ENCODE measurements around the gene SLBP.
"Not testable (repeated sequence)": the region's sequence is repeated elsewhere in the genome, so short reads cannot be mapped to it uniquely, and the experiment has no call there.

SLBP gene

DNA sequence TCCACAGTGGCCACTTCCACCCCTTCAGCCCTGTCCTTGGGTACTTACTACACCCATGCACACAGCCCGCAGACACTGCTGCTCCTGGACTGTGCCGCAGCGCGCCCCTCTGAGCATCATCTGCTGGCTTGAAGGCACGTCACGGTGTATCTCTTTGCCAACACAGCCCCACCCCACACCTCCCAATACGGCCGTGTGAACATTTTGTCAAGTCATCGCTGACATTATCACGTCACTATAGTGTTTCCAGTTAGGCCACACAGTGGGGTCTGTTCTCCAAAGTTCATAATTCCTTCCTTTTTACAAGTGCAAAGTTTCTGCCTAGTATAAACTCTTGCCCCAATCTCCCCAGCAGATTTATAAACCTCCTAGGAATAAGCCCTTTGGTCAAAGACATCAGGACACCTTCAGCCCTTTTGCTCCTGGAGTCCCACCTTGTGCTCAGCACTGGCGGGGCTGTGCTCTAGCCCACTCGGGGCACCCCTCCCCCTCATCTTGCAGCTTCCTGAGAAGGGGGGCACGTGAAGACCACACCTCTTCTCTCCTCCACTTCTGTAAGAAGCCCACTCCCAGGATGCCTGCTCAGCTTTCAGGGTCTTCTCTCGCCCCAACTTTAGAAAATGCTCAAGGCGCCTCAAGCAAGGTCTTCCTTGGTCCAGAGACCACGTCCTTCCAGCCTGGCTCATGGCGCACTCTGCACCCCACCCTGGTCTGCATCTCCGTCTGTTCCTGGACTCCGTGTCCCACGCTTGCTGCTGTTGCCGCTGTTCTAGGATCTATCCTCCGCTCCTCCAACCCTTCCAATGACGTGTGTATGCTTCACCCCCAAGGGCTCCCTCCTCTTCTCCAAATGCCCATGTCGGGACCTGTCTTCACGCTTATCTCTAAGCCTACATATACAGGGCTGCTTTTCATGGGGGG is 35.3 kb downstream of the SLBP start:
- Histone ChIP-seq H3K27me3 (ENCODE audit: insufficient read depth, low read depth, severe bottlenecking) (no peaks in the 10 kb centered on the region), H3K9me3 (ENCODE audit: severe bottlenecking) (no peaks in the 10 kb centered on the region), H3K4me3 (ENCODE audit: low read depth, low read length) (no peak overlapping the region), H3K27ac (no peak overlapping the region), H3K36me3 (peaks cover 2% of the 10 kb centered on the region; the same call in 1 of the 2 replicates)
- no peak for DNase-seq
- TF ChIP-seq, protein P1, sequence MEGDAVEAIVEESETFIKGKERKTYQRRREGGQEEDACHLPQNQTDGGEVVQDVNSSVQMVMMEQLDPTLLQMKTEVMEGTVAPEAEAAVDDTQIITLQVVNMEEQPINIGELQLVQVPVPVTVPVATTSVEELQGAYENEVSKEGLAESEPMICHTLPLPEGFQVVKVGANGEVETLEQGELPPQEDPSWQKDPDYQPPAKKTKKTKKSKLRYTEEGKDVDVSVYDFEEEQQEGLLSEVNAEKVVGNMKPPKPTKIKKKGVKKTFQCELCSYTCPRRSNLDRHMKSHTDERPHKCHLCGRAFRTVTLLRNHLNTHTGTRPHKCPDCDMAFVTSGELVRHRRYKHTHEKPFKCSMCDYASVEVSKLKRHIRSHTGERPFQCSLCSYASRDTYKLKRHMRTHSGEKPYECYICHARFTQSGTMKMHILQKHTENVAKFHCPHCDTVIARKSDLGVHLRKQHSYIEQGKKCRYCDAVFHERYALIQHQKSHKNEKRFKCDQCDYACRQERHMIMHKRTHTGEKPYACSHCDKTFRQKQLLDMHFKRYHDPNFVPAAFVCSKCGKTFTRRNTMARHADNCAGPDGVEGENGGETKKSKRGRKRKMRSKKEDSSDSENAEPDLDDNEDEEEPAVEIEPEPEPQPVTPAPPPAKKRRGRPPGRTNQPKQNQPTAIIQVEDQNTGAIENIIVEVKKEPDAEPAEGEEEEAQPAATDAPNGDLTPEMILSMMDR (IDR thresholded peaks at IDR 0.05; ENCODE audit: low read depth, low read length): no peak

DNA sequence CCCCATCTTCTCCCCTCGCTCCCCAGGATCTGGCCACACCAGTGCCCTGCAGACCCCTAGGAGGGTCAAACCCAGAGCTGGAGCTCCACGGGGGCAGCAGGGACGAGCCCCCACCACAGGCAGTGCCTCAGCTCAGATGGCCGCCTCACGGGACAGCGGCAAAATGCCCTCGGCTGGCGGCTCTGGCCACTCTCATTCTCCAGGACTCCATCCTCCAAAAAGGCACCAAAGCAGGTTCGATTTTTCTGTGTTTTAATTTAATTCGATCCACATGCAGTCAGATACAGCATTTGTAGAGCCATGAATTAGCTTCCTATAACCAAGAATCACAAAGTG is 36.3 kb downstream of the SLBP start:
- TF ChIP-seq, protein P1 (IDR thresholded peaks at IDR 0.05; ENCODE audit: low read depth, low read length): no peak
- Histone ChIP-seq H3K36me3 (peaks cover 2% of the 10 kb centered on the region; the same call in 1 of the 2 replicates), H3K4me3 (ENCODE audit: low read depth, low read length) (no peak overlapping the region), H3K27ac (no peak overlapping the region), H3K9me3 (ENCODE audit: severe bottlenecking) (no peaks in the 10 kb centered on the region), H3K27me3 (ENCODE audit: insufficient read depth, low read depth, severe bottlenecking) (no peaks in the 10 kb centered on the region)
- no peak for DNase-seq

DNA sequence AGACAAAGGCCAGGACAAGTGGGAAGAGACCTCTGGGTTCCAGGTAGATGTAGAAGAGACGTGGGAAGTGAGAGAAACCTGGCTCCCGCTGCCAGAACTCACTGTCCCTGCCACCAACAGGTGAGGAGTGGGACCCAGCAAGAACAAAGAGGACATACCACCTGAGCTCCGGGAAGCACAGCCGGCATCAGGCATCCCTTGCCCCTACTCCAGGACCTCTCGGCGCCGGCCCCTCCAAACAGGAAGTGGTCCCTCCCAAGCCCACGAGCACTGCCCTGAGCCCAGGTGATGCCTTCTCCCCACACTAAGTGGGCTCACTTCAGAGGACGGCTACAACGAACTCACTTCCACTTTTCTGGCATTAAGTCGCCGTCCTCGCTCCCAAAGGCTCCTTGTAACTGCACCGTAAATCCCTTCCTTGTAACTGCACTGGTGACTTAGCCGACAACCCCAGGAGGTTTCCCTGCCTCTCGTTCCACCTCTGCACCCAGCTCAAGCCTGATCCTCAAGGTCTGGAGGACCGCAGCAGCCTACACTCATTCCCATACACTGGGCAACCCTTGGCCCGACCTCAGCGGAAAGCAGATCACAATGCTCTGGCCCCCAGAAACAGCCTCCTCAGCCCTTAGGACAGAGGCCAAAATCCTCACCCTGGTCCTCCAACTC is 36.9 kb downstream of the SLBP start:
- TF ChIP-seq, protein P1 (IDR thresholded peaks at IDR 0.05; ENCODE audit: low read depth, low read length): no peak
- H3K27ac ChIP-seq: no peak overlapping the region
- H3K36me3 ChIP-seq: peaks cover 2% of the 10 kb centered on the region; the same call in 1 of the 2 replicates
- no peaks in the 10 kb centered on the region for H3K9me3 ChIP-seq (ENCODE audit: severe bottlenecking)
- no peak overlapping the region for H3K4me3 ChIP-seq (ENCODE audit: low read depth, low read length)
- H3K27me3 ChIP-seq (ENCODE audit: insufficient read depth, low read depth, severe bottlenecking): no peaks in the 10 kb centered on the region
- no peak for DNase-seq

DNA sequence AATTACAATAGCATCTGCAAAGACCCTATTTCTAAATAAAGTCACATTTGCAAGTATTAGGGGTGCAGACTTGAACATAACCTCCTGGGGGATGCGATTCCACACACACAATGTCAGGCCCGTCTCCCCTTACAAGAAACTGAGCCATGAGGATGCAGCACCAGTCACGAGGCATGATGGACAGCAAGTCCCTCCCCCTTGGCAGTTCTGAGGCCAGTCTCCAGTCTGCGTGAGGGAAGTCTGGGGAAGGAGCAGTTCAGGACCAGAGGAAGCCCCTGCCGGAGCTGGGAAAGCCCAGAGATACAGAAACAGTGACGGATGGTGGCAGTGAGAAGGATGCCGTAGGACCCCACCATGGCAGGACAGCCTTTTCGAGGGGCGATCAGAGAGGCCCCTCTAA is 37.4 kb downstream of the SLBP start:
- H3K36me3 ChIP-seq: peaks cover 2% of the 10 kb centered on the region; the same call in 1 of the 2 replicates
- no peak overlapping the region for H3K27ac ChIP-seq
- no peak for DNase-seq
- H3K4me3 ChIP-seq (ENCODE audit: low read depth, low read length): no peak overlapping the region
- H3K27me3 ChIP-seq (ENCODE audit: insufficient read depth, low read depth, severe bottlenecking): no peaks in the 10 kb centered on the region
- TF ChIP-seq, protein P1 (IDR thresholded peaks at IDR 0.05; ENCODE audit: low read depth, low read length): no peak
- no peaks in the 10 kb centered on the region for H3K9me3 ChIP-seq (ENCODE audit: severe bottlenecking)

DNA sequence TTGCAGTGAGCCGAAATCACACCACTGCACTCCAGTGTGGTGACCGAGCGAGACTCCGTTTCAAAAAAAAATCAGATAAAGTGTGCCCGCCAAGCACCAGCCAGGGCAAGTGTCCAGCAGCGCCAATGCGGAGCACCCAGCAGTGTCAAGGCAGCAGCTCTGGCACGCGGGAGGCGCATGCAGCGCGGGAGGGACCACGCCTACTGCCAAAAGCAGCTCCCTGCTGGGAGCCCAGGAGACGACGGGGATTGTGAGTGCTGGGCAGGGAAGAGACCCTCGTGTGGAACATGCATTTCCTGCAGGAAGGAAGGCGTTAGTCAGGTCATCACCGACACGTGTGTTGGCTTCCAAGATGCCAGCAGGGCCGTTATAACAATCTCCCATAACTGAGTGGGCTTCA is 38.4 kb downstream of the SLBP start:
- no peak for DNase-seq
- H3K27ac ChIP-seq: no peak overlapping the region
- no peaks in the 10 kb centered on the region for H3K9me3 ChIP-seq (ENCODE audit: severe bottlenecking)
- TF ChIP-seq, protein P1 (IDR thresholded peaks at IDR 0.05; ENCODE audit: low read depth, low read length): no peak
- peaks cover 2% of the 10 kb centered on the region; the same call in 1 of the 2 replicates for H3K36me3 ChIP-seq
- no peaks in the 10 kb centered on the region for H3K27me3 ChIP-seq (ENCODE audit: insufficient read depth, low read depth, severe bottlenecking)
- H3K4me3 ChIP-seq (ENCODE audit: low read depth, low read length): no peak overlapping the region

DNA sequence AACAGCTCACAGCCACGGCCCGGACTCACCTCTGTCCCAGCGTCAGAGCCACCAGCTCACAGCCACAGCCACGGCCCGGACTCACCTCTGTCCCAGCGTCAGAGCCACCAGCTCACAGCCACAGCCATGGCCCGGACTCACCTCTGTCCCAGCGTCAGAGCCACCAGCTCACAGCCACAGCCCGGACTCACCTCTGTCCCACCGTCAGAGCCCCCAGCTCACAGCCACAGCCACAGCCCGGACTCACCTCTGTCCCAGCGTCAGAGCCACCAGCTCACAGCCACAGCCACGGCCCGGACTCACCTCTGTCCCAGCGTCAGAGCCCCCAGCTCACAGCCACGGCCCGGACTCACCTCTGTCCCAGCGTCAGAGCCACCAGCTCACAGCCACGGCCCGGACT is 41.1 kb downstream of the SLBP start:
- H3K36me3 ChIP-seq, H3K27ac ChIP-seq: not testable (repeated sequence)

More for the DNA sequence above, 41.1 kb downstream of the SLBP start:
- H3K9me3 ChIP-seq (ENCODE audit: severe bottlenecking); H3K27me3 ChIP-seq (ENCODE audit: insufficient read depth, low read depth, severe bottlenecking); DNase-seq; H3K4me3 ChIP-seq (ENCODE audit: low read depth, low read length): not testable (repeated sequence)

Measured in WERI-Rb-1 (cell line).